Central memory CD4-positive, alpha-beta T cell (primary cell): ENCODE measurements around the gene NRCAM.
"Not testable (repeated sequence)": the region's sequence is repeated elsewhere in the genome, so short reads cannot be mapped to it uniquely, and the experiment has no call there.

Experiments used
- DNase-seq: peaks from one replicate; pipeline ENCODE4 v3.0.0; 2022

The NRCAM gene

GRCh38 chr7:108270385-108271015 lies 185.7 kb downstream of the NRCAM start:
- DNase-seq, result no peak

GRCh38 chr7:108268200-108268820 lies 187.9 kb downstream of the NRCAM start:
- DNase-seq, result no peak

- DNase-seq, result no peak
Observed at GRCh38 chr7:108267615-108268014, 188.6 kb downstream of the NRCAM start.

GRCh38 chr7:108266491-108266890 lies 189.7 kb downstream of the NRCAM start:
- no peak for DNase-seq

- no peak for DNase-seq
Observed at GRCh38 chr7:108266035-108266434, 190.2 kb downstream of the NRCAM start.

- DNase-seq, result no peak
Observed at GRCh38 chr7:108265007-108265406, 191.2 kb downstream of the NRCAM start.

- DNase-seq, result no peak
Observed at GRCh38 chr7:108263425-108263824, 192.8 kb downstream of the NRCAM start.

- DNase-seq, result no peak
Observed at GRCh38 chr7:108261560-108262255, 194.5 kb downstream of the NRCAM start.

- not testable (repeated sequence) for DNase-seq
Observed at GRCh38 chr7:108259447-108259846, 196.8 kb downstream of the NRCAM start.

- no peak for DNase-seq
Observed at GRCh38 chr7:108257954-108258353, 198.3 kb downstream of the NRCAM start.

- no peak for DNase-seq
Observed at GRCh38 chr7:108254259-108254658, 202.0 kb downstream of the NRCAM start.

GRCh38 chr7:108253275-108254044 lies 202.8 kb downstream of the NRCAM start:
- no peak for DNase-seq

- DNase-seq, result no peak
Observed at GRCh38 chr7:108252177-108252576, 204.1 kb downstream of the NRCAM start.

- DNase-seq, result no peak
Observed at GRCh38 chr7:108251700-108252099, 204.5 kb downstream of the NRCAM start.

GRCh38 chr7:108249453-108249852 lies 206.8 kb downstream of the NRCAM start:
- DNase-seq, result no peak

- DNase-seq, result no peak
Observed at GRCh38 chr7:108248821-108249220, 207.4 kb downstream of the NRCAM start.

GRCh38 chr7:108248418-108248817 lies 207.8 kb downstream of the NRCAM start:
- DNase-seq, result no peak

- no peak for DNase-seq
Observed at GRCh38 chr7:108247614-108248013, 208.6 kb downstream of the NRCAM start.

- DNase-seq, result no peak
Observed at GRCh38 chr7:108246227-108246837, 209.9 kb downstream of the NRCAM start.

- DNase-seq, result no peak
Observed at GRCh38 chr7:108245523-108246226, 210.6 kb downstream of the NRCAM start.

- no peak for DNase-seq
Observed at GRCh38 chr7:108244110-108244509, 212.1 kb downstream of the NRCAM start.

- DNase-seq, result no peak
Observed at GRCh38 chr7:108239501-108240225, 216.6 kb downstream of the NRCAM start.
